MM.1S (cell line): Measurements from ENCODE around the gene HNF4A.

Experiments
- DNase-seq: peaks from one replicate; pipeline ENCODE4 v3.0.0-alpha.2; 2015
- H2AFZ ChIP-seq: fragments of 300-600 bp; sonication (generic); 2 replicates; pipeline ENCODE4 v1.6.0; 2016; ENCODE audit warnings: antibody characterized with exemption, low read length
- H3F3A ChIP-seq: fragments of 300-600 bp; sonication (generic); 2 replicates; pipeline ENCODE4 v1.6.1; 2016; ENCODE audit warnings: mild to moderate bottlenecking, antibody characterized with exemption, low read length, moderate library complexity, mixed read lengths; ENCODE audit not compliant: insufficient read depth
- H3K27ac ChIP-seq: fragments of 300-600 bp; sonication (generic); 2 replicates; pipeline ENCODE4 v1.5.1; 2016; ENCODE audit warnings: mild to moderate bottlenecking, low read length
- H3K27me3 ChIP-seq: fragments of 300-600 bp; sonication (generic); replicated peaks from 2 replicates; pipeline ENCODE4 v1.6.0; 2016; ENCODE audit warnings: low read length; ENCODE audit not compliant: insufficient read depth
- H3K36me3 ChIP-seq: fragments of 300-600 bp; sonication (generic); replicated peaks from 2 replicates; pipeline ENCODE4 v1.6.1; 2016; ENCODE audit warnings: mild to moderate bottlenecking, low read length, mixed read lengths; ENCODE audit not compliant: insufficient read depth
- H3K4me1 ChIP-seq: fragments of 300-600 bp; sonication (generic); 2 replicates; pipeline ENCODE4 v1.6.1; 2016; ENCODE audit warnings: low read length, mixed read lengths
- H3K4me2 ChIP-seq: fragments of 300-600 bp; sonication (generic); 2 replicates; pipeline ENCODE4 v1.6.0; 2016; ENCODE audit warnings: low read depth, low read length
- H3K4me3 ChIP-seq: fragments of 300-600 bp; sonication (generic); 2 replicates; pipeline ENCODE4 v1.5.1; 2016; ENCODE audit warnings: low read length, mixed read lengths
- H3K79me2 ChIP-seq: fragments of 300-600 bp; sonication (generic); 2 replicates; pipeline ENCODE4 v1.6.1; 2016; ENCODE audit warnings: mixed run types, low read length, mixed read lengths
- H3K9ac ChIP-seq: fragments of 300-600 bp; sonication (generic); 2 replicates; pipeline ENCODE4 v1.6.1; 2016; ENCODE audit warnings: low read length, mixed read lengths
- H3K9me2 ChIP-seq: fragments of 300-600 bp; sonication (generic); replicated peaks from 2 replicates; pipeline ENCODE4 v1.6.1; 2016; ENCODE audit warnings: mild to moderate bottlenecking, low read length, mixed read lengths; ENCODE audit not compliant: insufficient read depth
- H3K9me3 ChIP-seq: fragments of 300-600 bp; sonication (generic); replicated peaks from 2 replicates; pipeline ENCODE4 v1.6.1; 2016; ENCODE audit warnings: mild to moderate bottlenecking, low read length, mixed read lengths; ENCODE audit not compliant: insufficient read depth
- H4K20me1 ChIP-seq: fragments of 300-600 bp; sonication (generic); 2 replicates; pipeline ENCODE4 v1.6.1; 2016; ENCODE audit warnings: mild to moderate bottlenecking, low read length, moderate library complexity, mixed read lengths; ENCODE audit not compliant: insufficient read depth
- EZH2 ChIP-seq: fragments of 300-600 bp; sonication (generic); optimal IDR thresholded peaks from 2 replicates; pipeline ENCODE3; 2017; ENCODE audit warnings: low read depth, mild to moderate bottlenecking, antibody characterized with exemption, low read length, mixed read lengths
- EZH2phosphoT487 ChIP-seq: fragments of 300-600 bp; sonication (generic); IDR thresholded peaks from 2 replicates; pipeline ENCODE4 v1.6.1; 2018; ENCODE audit warnings: antibody characterized with exemption, low read length
- TF ChIP-seq, protein P1 (sequence below): fragments of 300-600 bp; sonication (generic); IDR thresholded peaks from 2 replicates; pipeline ENCODE4 v1.5.1; 2016; ENCODE audit warnings: antibody characterized with exemption, low read length, mixed read lengths

The HNF4A gene

DNA sequence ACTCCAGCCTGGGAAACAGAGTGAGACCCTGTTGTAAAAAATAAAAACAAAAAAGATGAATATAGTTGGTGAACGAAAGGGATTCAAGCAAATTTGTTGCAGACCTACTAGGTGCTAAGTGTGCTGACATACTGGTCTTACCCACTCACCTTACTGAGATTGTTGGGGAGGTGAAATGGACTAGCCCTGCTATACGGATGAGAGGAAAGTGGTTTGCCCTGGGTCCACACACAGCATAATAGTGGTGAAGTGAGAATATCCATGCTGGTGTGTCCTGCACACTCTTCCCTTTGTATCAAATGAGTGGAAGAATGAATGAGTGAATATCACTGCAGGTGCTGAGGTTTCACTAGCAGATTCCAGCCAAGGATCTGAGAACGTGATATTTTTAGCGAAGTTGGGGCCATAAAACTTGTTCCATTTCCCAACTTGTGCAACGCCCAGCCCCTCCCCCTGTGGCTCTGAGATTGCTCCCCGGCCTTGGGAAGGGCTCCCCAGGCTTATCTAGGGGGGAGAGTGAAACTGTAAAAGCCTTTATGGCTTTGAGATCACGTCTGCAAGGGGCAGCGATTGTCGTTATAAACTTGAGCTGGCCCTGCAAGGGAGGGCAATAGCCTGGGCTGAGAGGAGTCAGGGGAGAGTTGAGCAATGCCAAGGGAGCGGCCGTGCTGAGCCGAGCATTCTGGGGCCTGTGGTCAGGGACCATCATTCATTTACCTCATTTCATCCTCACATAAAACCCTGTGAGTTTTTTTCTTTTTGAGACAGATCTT, 87.0 kb downstream of the HNF4A start:
- Histone ChIP-seq H4K20me1 (no peaks in the 10 kb centered on the region), H3K4me1 (no peaks in the 10 kb centered on the region), H3K9me3 (no peaks in the 10 kb centered on the region), H3F3A (no peaks in the 10 kb centered on the region), H3K27ac (no peak overlapping the region), H3K4me2 (no peak overlapping the region), H3K9ac (no peak overlapping the region), H3K36me3 (no peaks in the 10 kb centered on the region), H3K9me2 (no peaks in the 10 kb centered on the region), H2AFZ (no peak overlapping the region), H3K4me3 (no peak overlapping the region), H3K79me2 (no peaks in the 10 kb centered on the region), H3K27me3 (no peaks in the 10 kb centered on the region)
- TF ChIP-seq, protein P1, sequence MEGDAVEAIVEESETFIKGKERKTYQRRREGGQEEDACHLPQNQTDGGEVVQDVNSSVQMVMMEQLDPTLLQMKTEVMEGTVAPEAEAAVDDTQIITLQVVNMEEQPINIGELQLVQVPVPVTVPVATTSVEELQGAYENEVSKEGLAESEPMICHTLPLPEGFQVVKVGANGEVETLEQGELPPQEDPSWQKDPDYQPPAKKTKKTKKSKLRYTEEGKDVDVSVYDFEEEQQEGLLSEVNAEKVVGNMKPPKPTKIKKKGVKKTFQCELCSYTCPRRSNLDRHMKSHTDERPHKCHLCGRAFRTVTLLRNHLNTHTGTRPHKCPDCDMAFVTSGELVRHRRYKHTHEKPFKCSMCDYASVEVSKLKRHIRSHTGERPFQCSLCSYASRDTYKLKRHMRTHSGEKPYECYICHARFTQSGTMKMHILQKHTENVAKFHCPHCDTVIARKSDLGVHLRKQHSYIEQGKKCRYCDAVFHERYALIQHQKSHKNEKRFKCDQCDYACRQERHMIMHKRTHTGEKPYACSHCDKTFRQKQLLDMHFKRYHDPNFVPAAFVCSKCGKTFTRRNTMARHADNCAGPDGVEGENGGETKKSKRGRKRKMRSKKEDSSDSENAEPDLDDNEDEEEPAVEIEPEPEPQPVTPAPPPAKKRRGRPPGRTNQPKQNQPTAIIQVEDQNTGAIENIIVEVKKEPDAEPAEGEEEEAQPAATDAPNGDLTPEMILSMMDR, result no peak
- TF ChIP-seq EZH2phosphoT487 (no peak), EZH2 (no peak)
- no peak for DNase-seq

DNA sequence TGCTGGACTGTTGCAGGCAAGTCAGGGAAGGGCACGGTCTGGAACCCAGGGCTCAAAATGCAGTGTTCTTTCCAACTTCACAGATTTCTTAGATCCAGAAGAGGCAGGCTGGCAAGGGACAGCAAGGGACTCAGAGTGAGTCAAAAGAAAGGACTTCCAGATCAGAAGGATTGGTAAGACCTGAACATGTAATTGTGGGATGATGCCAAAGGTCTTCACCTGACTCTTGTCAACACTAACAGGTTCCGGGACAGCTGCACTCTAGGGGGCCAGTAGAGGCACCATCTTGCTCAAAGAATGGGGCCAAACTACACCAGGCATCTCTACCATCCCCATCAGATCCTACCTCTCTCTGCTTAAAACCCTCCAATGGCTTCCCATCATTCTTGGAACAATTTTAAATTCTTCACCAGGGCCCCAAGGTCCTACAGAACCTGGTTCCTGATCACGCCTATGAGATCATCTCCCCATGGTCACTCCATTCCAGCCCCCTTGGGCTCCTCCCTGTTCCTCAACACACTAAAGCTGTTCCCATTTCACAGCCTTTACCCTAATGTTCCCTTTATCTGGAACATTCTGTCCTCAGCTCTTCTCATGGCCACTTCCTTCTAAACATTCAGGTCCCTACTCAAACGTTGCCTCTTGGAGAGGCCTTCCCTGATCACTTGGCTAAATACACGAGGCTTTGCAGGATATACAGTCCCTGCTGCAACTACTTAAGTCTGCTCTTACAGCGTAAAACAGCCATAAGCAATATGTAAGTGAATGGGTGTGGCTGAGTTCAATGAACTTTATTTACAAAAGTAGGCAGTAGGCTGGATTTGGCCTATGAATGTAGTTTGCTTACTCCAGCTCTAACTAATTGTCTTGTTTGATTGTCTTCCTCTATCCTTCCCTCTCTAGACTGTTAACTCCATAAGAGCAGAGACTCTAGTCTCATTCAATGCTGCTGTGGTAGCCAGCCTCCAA, 90.5 kb downstream of the HNF4A start:
- Histone ChIP-seq H3K4me1 (peaks cover 6% of the 10 kb centered on the region; the same call in 1 of the 2 replicates), H3K79me2 (no peaks in the 10 kb centered on the region), H2AFZ (no peak overlapping the region), H3K9ac (no peak overlapping the region), H3K4me2 (no peak overlapping the region), H4K20me1 (no peaks in the 10 kb centered on the region), H3K27me3 (no peaks in the 10 kb centered on the region), H3K4me3 (no peak overlapping the region), H3F3A (no peaks in the 10 kb centered on the region), H3K36me3 (no peaks in the 10 kb centered on the region), H3K9me3 (no peaks in the 10 kb centered on the region), H3K27ac (no peak overlapping the region), H3K9me2 (no peaks in the 10 kb centered on the region)
- TF ChIP-seq, protein P1, result no peak
- TF ChIP-seq EZH2 (no peak), EZH2phosphoT487 (no peak)
- no peak for DNase-seq

DNA sequence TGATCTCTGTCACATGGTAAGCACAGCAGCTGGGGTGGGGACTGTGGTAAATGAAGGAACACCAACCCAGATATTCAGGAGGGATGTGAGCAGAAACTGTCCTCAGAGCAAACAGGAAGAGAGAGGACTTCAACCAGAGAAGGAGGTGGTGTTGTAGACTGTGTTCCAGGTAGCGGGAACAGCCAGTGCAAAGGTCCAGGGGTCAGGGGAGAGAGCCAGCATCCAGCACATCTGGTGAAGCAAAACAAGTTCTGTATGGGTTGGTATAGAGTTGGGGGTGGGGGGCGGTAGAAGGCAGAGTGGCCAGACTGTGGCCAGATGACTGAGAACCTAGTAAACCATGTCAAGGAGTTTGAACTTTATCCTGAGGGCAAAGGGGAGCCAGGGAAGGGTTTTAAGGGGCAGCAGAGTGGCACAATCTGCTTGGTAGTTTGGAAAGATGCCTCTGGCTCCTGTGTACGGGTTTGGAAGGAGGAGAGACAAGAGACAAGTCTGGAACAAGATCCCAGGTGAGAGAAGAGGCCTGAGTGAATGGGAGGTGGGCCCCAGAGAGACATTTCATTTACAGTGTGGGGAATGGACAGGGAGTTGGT, 92.4 kb downstream of the HNF4A start:
- Histone ChIP-seq H3K36me3 (no peaks in the 10 kb centered on the region), H3K27me3 (no peaks in the 10 kb centered on the region), H3F3A (no peaks in the 10 kb centered on the region), H3K4me3 (no peak overlapping the region), H3K9me3 (no peaks in the 10 kb centered on the region), H3K4me2 (no peak overlapping the region), H4K20me1 (no peaks in the 10 kb centered on the region), H3K79me2 (no peaks in the 10 kb centered on the region), H2AFZ (no peak overlapping the region), H3K27ac (no peak overlapping the region), H3K9ac (no peak overlapping the region), H3K9me2 (no peaks in the 10 kb centered on the region), H3K4me1 (peaks cover 6% of the 10 kb centered on the region; the same call in 1 of the 2 replicates)
- DNase-seq, result no peak
- TF ChIP-seq, protein P1, result no peak
- TF ChIP-seq EZH2 (no peak), EZH2phosphoT487 (no peak)
